Neural cell (in vitro differentiated cells): ENCODE measurements around the gene CTNNA1. TPM values are rescaled to one million over a fixed set of nuclear protein-coding genes. Genes with fewer than 3 reads are reported as not detected.

ENCODE experiments used
- H2AFZ ChIP-seq: fragments of 200-600, 300-800 bp; sonication (generic), shearing (Covaris generic); 2 replicates; pipeline ENCODE4 v1.6.0; 2014; ENCODE audit warnings: low read depth, mild to moderate bottlenecking, antibody characterized with exemption, low read length, moderate library complexity
- H3F3A ChIP-seq: fragments of 200-600 bp; shearing (Covaris generic); 2 replicates; pipeline ENCODE4 v1.6.1; 2016; ENCODE audit warnings: mild to moderate bottlenecking, moderate library complexity, mixed read lengths, antibody characterized with exemption, low read length; ENCODE audit not compliant: insufficient read depth, poor library complexity, severe bottlenecking
- H3K27ac ChIP-seq: fragments of 200-600, 300-800 bp; sonication (generic), shearing (Covaris generic); 2 replicates; pipeline ENCODE4 v1.5.1; 2014; ENCODE audit warnings: mild to moderate bottlenecking, low read length, moderate library complexity
- H3K27me3 ChIP-seq: fragments of 300-800, 200-600 bp; sonication (generic), shearing (Covaris generic); 2 replicates; pipeline ENCODE4 v1.6.0; 2014; ENCODE audit warnings: mild to moderate bottlenecking, low read depth, low read length, moderate library complexity; ENCODE audit not compliant: insufficient read depth
- H3K36me3 ChIP-seq: fragments of 300-800, 200-600 bp; sonication (generic), shearing (Covaris generic); 2 replicates; pipeline ENCODE4 v1.5.1; 2014; ENCODE audit warnings: mild to moderate bottlenecking, antibody characterized with exemption, low read length, moderate library complexity; ENCODE audit not compliant: insufficient read depth
- H3K4me2 ChIP-seq: fragments of 300-800, 200-600 bp; sonication (generic), shearing (Covaris generic); 2 replicates; pipeline ENCODE4 v1.6.0; 2014; ENCODE audit warnings: mild to moderate bottlenecking, low read length
- H3K4me3 ChIP-seq: fragments of 300-800, 200-600 bp; sonication (generic), shearing (Covaris generic); 2 replicates; pipeline ENCODE4 v1.5.1; 2014; ENCODE audit warnings: mild to moderate bottlenecking, low read length, moderate library complexity
- H3K79me2 ChIP-seq: fragments of 200-600 bp; shearing (Covaris generic); replicated peaks from 2 replicates; pipeline ENCODE4 v1.6.0; 2014; ENCODE audit warnings: mild to moderate bottlenecking, low read length, moderate library complexity; ENCODE audit not compliant: insufficient read depth
- H3K9ac ChIP-seq: fragments of 300-800, 200-600 bp; sonication (generic), shearing (Covaris generic); 2 replicates; pipeline ENCODE4 v1.6.1; 2016; ENCODE audit warnings: mild to moderate bottlenecking, low read length, mixed read lengths
- H3K9me2 ChIP-seq: fragments of 200-600 bp; shearing (Covaris generic); 2 replicates; pipeline ENCODE4 v1.6.1; 2016; ENCODE audit warnings: mild to moderate bottlenecking, low read length, mixed read lengths; ENCODE audit not compliant: insufficient read depth
- H3K9me3 ChIP-seq: fragments of 200-600, 300-800 bp; sonication (generic), shearing (Covaris generic); 2 replicates; pipeline ENCODE4 v1.6.1; 2016; ENCODE audit warnings: mild to moderate bottlenecking, mixed run types, low read length, moderate library complexity, mixed read lengths
- H4K20me1 ChIP-seq: fragments of 200-600 bp; shearing (Covaris generic); 2 replicates; pipeline ENCODE4 v1.6.1; 2016; ENCODE audit warnings: mild to moderate bottlenecking, mixed run types; ENCODE audit not compliant: insufficient read depth
- CTCF ChIP-seq: fragments of 450-650 bp; IDR thresholded peaks from 2 replicates; pipeline ENCODE4 v1.5.1; 2014; ENCODE audit warnings: antibody characterized with exemption, mild to moderate bottlenecking, moderate library complexity; ENCODE audit not compliant: poor library complexity, severe bottlenecking
- EP300 ChIP-seq: fragments of 450-650 bp; conservative IDR thresholded peaks from 2 replicates; pipeline ENCODE4 v1.6.1; 2014; ENCODE audit warnings: antibody characterized with exemption, mild to moderate bottlenecking, moderate library complexity; ENCODE audit not compliant: poor library complexity, severe bottlenecking
- EZH2 ChIP-seq: fragments of 200-600, 300-800 bp; shearing (Covaris generic), sonication (generic); IDR thresholded peaks from 2 replicates; pipeline ENCODE4 v1.6.1; 2014; ENCODE audit warnings: antibody characterized with exemption, low read length, borderline replicate concordance, mild to moderate bottlenecking; ENCODE audit not compliant: insufficient read depth, poor library complexity, severe bottlenecking
- MXI1 ChIP-seq: fragments of 450-650 bp; conservative IDR thresholded peaks from 2 replicates; pipeline ENCODE4 v1.6.1; 2014; ENCODE audit warnings: antibody characterized with exemption, mild to moderate bottlenecking; ENCODE audit not compliant: poor library complexity, severe bottlenecking
- POLR2AphosphoS5 ChIP-seq: IDR thresholded peaks from 2 replicates; pipeline ENCODE4 v1.6.1; 2012
- RAD21 ChIP-seq: fragments of 450-650 bp; conservative IDR thresholded peaks from 2 replicates; pipeline ENCODE4 v1.6.1; 2014; ENCODE audit warnings: antibody characterized with exemption, mild to moderate bottlenecking, moderate library complexity
- REST ChIP-seq: IDR thresholded peaks from 2 replicates; pipeline ENCODE4 v1.6.1; 2012; ENCODE audit warnings: borderline replicate concordance
- SMC3 ChIP-seq: fragments of 450-650 bp; conservative IDR thresholded peaks from 2 replicates; pipeline ENCODE4 v1.6.1; 2014; ENCODE audit warnings: antibody characterized with exemption, mild to moderate bottlenecking, moderate library complexity; ENCODE audit not compliant: poor library complexity
- TAF1 ChIP-seq: IDR thresholded peaks from 2 replicates; pipeline ENCODE4 v1.6.1; 2012; ENCODE audit warnings: low read depth
- polyA plus RNA-seq: library from polyadenylated mRNA; depleted of rRNA; stranded (reverse); fragments of >200 nt; gene quantifications from 2 replicates; pipeline ENCODE4 v1.2.3, GENCODE V29; 2014

The CTNNA1 gene
- polyA plus RNA-seq, 1 donor from 2014 or later: 87.9 TPM

GRCh38 chr5:138935466-138935865 lies 182.2 kb downstream of the CTNNA1 start:
- H3K27me3 ChIP-seq: no peaks in the 10 kb centered on the region
- no peak for TF ChIP-seq SMC3
- no peak for TF ChIP-seq TAF1
- TF ChIP-seq EZH2: no peak
- TF ChIP-seq MXI1: no peak
- TF ChIP-seq REST: no peak
- TF ChIP-seq EP300: no peak
- TF ChIP-seq RAD21: no peak
- no peak for TF ChIP-seq POLR2AphosphoS5
- TF ChIP-seq CTCF: no peak
- no peaks in the 10 kb centered on the region for H3K9me3 ChIP-seq
- H3K27ac ChIP-seq: no peak overlapping the region
- no peaks in the 10 kb centered on the region for H4K20me1 ChIP-seq
- H3K36me3 ChIP-seq: no peaks in the 10 kb centered on the region
- no peaks in the 10 kb centered on the region for H3K79me2 ChIP-seq
- no peaks in the 10 kb centered on the region for H3K9me2 ChIP-seq
- no peaks in the 10 kb centered on the region for H3F3A ChIP-seq
- H2AFZ ChIP-seq: no peak overlapping the region
- H3K4me2 ChIP-seq: no peak overlapping the region
- no peak overlapping the region for H3K9ac ChIP-seq
- H3K4me3 ChIP-seq: no peak overlapping the region

GRCh38 chr5:138936225-138936967 lies 183.2 kb downstream of the CTNNA1 start:
- Histone ChIP-seq H3K27ac (no peak overlapping the region), H3K9ac (no peak overlapping the region), H3K27me3 (no peaks in the 10 kb centered on the region), H3K4me2 (no peak overlapping the region), H3K36me3 (no peaks in the 10 kb centered on the region), H3K79me2 (no peaks in the 10 kb centered on the region), H3K9me3 (no peaks in the 10 kb centered on the region), H3K9me2 (no peaks in the 10 kb centered on the region), H3K4me3 (no peak overlapping the region), H4K20me1 (no peaks in the 10 kb centered on the region), H3F3A (no peaks in the 10 kb centered on the region), H2AFZ (no peak overlapping the region)
- no peak for TF ChIP-seq TAF1
